GM18873 (cell line): ENCODE data around the gene PCMTD2.
"Not testable (repeated sequence)": the region's sequence is repeated elsewhere in the genome, so short reads cannot be mapped to it uniquely, and the experiment has no call there.

Experiments
- ATAC-seq: cut with Tn5 transposase; IDR thresholded peaks from one replicate; pipeline ENCODE4 v1.9.1; 2021; ENCODE audit warnings: mild to moderate bottlenecking, moderate library complexity, moderate number of reproducible peaks; ENCODE audit not compliant: unreplicated experiment, low FRiP score

The PCMTD2 gene

DNA sequence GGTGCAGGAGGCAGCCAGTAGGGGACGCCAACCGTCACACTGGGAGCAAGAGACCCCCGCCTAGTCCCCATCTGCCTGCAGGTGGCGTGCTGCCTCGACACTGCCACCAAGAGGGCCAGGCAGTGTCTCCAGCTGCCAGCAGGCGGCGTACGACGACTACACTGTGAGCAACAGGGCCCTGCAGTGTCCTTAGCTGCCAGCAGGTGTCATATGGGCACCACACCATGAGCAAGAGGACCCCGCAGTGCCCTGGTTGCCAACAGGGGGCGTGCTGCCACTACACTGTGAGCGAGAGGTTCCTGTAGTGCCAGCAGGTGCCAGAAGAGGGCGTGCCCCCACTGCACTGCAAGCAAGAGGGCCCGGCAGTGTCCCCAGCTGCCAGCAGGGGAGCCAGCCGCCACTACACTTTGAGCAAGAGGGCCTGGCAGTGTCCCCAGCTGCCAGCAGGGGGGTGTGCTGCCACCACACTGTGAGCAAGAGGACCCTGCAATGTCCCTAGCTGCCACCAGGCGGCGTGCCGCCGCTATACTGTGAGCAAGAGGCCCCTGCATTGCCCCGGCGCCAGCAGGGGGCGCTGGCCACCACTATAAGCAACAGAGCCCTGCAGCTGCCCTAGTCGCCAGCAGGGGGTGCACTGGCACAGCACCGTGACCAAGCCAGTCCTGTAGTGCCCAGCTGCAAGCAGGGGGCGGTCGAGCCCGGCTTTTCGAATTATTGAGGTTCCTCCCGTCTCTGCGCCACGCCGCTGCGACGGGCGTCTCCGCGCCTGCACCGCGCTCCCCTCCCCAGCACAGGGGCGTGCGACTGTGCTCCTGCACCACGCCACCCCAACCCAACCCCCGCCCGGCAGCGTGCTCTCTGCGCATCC lies 30.3 kb downstream of the PCMTD2 start:
- ATAC-seq, result peak; percentile 91

DNA sequence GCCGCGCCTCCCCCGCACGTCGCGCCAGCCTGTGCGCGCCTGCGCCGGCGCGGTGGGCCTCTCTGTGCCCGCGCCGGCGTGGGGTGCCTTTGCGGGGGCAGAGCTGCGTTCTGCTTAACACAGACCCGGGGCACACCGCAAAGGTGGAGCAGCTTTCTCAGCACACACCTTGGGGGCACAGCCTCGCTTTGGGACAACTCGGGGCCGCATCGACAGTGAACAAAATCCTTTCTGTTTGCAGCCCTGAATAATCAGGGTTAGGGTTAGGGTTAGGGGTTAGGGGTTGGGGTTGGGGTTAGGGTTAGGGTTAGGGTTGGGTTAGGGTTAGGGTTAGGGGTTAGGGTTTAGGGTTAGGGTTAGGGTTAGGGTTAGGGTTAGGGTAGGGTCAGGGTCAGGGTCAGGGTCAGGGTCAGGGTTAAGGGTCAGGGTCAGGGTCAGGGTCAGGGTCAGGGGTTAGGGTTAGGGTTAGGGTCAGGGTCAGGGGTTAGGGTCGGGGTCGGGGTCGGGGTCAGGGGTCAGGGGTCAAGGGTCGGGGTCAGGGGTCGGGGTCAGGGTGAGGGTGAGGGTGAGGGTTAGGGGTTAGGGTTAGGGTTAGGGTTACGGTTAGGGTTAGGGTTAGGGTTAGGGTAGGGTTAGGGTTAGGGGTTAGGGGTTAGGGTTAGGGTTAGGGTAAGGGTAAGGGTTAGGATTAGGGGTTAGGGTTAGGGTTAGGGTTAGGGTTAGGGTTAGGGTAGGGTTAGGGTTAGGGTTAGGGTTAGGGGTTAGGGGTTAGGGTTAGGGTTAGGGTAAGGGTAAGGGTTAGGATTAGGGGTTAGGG lies 31.1 kb downstream of the PCMTD2 start:
- not testable (repeated sequence) for ATAC-seq

- not testable (repeated sequence) for ATAC-seq
These were observed 31.7 kb downstream of the PCMTD2 start for GRCh38 chr20:64287264-64287590.

- ATAC-seq, result not testable (repeated sequence)
These were observed 36.6 kb downstream of the PCMTD2 start for GRCh38 chr20:64292167-64292566.

DNA sequence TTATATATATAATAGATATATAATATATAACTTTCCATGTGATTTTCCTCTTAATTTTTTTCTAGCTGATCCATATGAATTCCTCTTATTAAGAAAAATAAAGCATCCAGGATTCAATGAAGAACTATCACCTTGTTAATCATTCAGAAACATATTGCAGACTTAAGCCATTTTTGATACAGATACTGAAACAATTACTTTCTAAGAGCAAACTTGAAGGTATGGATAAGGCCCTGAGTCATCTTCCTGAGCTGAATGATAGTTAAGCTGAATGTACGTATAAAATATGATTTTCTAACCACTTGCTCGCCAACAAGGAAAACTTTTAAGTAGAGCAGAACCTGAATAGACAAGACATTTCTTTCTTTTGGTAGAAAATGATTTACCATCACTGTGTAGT lies 47.5 kb downstream of the PCMTD2 start:
- ATAC-seq, result not testable (repeated sequence)

DNA sequence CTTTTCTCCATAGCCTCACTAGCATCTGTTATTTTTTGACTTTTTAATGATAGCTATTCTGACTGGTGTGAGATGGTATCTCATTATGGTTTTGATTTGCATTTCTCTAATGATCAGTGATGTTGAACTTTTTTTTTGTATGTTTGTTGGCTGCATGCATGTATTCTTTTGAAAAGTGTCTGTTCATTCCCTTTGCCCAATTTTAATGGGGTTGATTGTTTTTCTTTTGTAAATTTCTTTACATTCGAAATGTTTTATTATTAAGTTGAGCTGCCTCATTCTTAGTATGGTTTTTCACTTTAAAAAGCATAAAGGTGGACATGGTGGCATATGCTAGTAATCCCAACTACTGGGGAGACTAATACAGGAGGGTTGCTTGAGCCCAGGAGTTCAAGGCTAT lies 58.2 kb downstream of the PCMTD2 start:
- not testable (repeated sequence) for ATAC-seq

GRCh38 chr20:64315381-64315780 lies 59.8 kb downstream of the PCMTD2 start:
- ATAC-seq, result not testable (repeated sequence)

- not testable (repeated sequence) for ATAC-seq
These were observed 60.3 kb downstream of the PCMTD2 start for GRCh38 chr20:64315884-64316283.

- not testable (repeated sequence) for ATAC-seq
These were observed 61.0 kb downstream of the PCMTD2 start for GRCh38 chr20:64316415-64317083.

- not testable (repeated sequence) for ATAC-seq
These were observed 61.8 kb downstream of the PCMTD2 start for GRCh38 chr20:64317331-64317730.

GRCh38 chr20:64318056-64318455 lies 62.5 kb downstream of the PCMTD2 start:
- ATAC-seq, result not testable (repeated sequence)

DNA sequence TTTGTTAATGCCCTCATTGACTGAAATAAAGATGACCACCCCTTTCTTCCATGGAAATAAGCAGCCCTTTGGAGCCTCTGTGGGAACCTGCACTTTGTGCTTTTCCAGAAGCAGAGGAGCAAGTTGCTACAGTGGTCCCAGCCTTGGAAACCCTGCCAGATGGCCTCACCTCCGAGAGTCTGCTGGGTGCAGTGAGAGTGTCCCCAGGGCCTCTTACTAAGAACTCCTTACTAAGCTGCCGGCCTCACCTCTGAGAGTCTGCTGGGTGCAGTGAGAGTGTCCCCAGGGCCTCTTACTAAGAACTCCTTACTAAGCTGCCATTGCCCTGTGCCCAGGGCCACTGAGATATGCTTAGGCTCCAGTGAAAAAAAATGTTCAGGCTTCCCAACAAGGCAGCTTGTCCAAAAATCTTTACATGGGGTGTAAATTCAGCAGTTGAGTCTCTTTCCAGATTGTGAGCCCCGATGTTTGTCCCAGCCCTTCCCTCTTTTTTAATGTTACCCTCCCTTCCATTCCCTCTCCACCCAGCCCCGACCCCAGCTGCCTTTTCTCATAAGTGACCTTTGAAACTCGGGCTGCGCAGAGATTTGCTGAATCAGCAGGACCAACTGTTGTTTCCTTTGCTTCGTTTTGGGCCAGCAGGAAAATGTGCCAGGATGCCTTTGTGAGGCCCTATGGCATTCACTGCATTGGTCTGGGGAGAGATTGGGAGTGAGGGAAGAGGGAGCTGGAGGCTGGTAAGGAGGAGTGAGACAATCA lies 66.7 kb downstream of the PCMTD2 start:
- not testable (repeated sequence) for ATAC-seq
